ENCODE measurements around the gene NPDC1.

NPDC1 gene

DNA sequence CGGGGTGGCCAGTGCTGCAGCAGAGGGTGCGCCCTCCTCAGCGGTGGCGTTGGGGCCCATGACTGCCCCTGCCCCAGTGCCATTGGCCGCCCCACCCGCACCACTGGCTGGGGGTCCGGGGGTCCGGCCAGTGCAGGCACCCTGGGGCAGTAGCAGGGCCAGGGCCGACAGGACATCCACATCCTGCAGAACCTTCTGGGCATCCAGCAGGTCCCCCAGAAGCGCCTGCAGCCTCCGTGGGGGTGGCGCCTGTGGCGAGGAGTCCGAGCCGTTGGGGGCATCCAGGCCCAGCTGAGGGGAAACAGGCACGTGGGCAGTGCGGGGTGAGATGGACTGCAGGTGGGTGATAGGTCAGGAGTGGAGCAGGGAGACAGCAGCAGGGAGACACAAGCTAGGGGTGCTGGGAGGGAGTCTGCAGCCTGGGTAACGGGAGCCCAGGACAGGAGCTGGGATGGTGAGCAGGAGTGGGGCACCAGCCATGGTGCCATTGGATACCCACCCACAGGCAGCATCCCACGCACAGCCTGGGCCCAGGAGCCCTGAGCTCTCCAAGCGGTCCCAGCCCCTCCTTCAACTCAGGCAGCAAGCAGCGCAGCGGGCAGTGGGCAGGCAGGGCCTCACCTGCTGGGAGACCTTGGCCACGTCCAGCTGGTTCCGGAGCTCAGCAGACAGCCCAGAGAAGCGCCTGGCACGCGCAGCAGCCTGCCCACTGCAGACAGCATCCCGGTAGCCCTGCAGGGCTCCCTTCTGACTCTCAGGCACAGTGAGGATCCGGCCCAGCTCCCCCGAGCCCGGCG, 25.0 kb downstream of the NPDC1 start:
- Histone ChIP-seq H3K4me3 (no peak overlapping the region), H3K27ac (no peak overlapping the region)
- TF ChIP-seq, protein P1, sequence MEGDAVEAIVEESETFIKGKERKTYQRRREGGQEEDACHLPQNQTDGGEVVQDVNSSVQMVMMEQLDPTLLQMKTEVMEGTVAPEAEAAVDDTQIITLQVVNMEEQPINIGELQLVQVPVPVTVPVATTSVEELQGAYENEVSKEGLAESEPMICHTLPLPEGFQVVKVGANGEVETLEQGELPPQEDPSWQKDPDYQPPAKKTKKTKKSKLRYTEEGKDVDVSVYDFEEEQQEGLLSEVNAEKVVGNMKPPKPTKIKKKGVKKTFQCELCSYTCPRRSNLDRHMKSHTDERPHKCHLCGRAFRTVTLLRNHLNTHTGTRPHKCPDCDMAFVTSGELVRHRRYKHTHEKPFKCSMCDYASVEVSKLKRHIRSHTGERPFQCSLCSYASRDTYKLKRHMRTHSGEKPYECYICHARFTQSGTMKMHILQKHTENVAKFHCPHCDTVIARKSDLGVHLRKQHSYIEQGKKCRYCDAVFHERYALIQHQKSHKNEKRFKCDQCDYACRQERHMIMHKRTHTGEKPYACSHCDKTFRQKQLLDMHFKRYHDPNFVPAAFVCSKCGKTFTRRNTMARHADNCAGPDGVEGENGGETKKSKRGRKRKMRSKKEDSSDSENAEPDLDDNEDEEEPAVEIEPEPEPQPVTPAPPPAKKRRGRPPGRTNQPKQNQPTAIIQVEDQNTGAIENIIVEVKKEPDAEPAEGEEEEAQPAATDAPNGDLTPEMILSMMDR (IDR thresholded peaks at IDR 0.05): no peak
- no peak for DNase-seq (ENCODE audit: low spot score)

DNA sequence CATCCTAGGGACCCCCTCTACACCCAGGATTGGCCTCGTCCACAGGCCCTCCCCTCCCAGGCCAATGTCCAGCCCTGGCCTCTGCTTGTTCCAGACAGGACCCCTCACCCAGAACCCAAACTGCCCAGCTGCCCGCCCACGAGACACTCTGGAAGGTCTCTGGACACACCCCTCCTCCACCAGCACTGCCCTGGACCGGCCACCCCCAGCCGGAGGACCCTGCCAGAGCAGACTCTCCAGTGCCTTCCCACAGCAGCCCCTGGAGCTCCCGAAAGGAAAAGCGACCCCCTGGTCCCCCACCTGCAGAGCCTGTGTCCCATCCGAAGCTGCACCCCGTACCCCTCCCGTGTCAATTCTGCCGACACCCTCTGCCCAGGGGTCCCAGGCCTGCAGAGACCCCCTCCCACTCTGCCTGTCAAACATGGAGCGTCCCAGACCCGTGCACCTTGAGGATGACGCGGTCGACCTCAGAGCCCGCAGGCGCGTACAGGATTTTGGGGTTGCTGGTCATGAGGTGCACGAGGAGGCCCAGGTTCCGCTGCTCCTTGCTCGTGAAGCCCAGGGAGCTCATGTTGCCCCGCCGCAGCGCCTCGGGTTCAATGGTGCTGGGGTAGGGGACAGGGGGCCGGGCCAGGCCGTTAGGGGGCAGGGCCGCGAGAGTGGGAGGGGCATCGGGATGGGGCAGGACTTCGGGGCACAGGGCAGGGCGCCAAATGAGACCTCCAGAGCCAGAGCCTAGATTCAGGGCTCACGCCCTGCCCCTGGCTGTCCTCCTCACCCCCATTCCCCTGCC, 25.9 kb downstream of the NPDC1 start:
- Histone ChIP-seq H3K27ac (no peak overlapping the region), H3K4me3 (no peak overlapping the region)
- no peak for DNase-seq (ENCODE audit: low spot score)
- TF ChIP-seq, protein P1 (IDR thresholded peaks at IDR 0.05): no peak

DNA sequence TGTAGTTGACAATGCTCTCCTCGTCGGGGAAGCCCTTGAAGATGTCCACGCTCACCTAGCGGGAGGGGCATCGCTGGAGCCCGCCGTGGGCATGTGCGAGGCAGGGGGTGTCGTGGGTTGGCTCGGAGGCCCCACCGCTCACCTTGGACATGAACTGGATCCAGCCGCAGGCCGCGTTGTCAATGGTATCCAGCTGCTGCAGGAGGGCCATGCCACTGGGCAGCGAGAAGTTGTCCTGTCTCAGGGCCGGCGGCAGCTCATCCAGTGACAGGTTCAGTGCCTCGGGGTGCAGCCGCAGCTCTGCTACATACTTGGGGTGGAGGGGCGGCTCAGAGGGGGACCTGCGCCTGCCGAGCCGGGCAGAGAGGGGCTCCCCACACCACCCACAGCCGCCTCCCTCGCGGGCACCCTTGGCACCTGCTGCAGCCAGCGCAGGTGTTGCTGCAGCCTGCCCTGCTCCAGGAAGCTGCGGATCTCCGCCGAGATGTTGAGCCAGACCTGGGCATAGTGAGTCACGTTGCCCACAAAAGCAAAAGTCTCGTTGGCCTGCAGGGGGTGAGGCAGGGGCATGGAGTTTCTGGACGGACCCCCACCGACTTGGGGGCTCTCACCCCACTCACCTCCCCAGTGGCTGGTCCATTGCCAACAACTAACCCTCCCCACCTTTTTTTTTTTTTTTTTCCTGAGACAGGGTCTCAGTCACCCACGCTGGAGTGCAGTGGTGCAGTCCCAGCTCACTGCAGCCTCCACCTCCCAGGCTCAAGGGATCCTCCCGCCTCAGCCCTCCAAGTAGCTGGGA, 27.0 kb downstream of the NPDC1 start:
- DNase-seq (ENCODE audit: low spot score): no peak
- H3K4me3 ChIP-seq: no peak overlapping the region
- no peak overlapping the region for H3K27ac ChIP-seq
- TF ChIP-seq, protein P1 (IDR thresholded peaks at IDR 0.05): no peak

- Histone ChIP-seq H3K27ac (no peak overlapping the region), H3K4me3 (no peak overlapping the region)
- DNase-seq (ENCODE audit: low spot score): no peak
- TF ChIP-seq, protein P1 (IDR thresholded peaks at IDR 0.05): no peak
These were observed 28.0 kb downstream of the NPDC1 start for GRCh38 chr9:137017791-137018497.

DNA sequence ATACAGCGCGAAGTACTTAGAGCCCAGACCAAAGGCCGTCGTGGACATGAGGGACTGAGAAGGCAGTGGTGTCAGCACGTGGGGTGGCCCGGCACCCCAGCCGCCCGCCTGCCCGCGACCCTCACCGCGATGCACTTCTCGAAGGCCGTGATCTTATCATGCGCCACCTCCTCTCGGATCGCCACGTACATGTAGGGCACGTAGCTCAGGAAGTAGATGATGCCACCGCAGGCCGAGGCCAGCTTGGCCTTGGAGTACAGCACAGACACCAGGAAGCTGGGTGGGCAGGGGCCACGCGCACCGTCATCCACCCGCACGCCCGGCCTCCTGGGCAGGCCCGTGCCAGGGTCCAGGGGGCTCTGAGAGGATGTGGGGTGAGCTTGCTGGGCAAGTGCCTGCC, 28.9 kb downstream of the NPDC1 start:
- Histone ChIP-seq H3K27ac (no peak overlapping the region), H3K4me3 (no peak overlapping the region)
- TF ChIP-seq, protein P1 (IDR thresholded peaks at IDR 0.05): no peak
- no peak for DNase-seq (ENCODE audit: low spot score)

DNA sequence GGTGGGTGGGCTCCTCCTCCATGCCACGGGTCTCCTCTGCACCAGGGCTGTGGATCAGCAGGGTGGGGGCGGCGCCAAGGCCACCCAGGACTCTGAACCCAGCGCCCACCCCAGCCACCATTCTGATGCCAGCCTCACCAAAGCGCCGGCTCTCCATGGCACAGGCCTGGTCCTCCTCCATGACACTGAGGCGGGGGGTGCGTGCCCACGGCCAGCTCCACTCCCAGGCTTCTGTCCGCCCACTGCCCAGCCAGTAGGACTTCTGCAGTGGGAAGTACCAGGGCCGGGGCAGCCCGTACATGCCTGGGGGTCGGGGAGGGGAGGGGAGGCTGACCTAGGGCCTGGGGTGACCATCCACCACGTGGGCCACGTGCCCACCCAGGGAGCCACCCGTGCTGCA, 29.5 kb downstream of the NPDC1 start:
- DNase-seq (ENCODE audit: low spot score): no peak
- TF ChIP-seq, protein P1 (IDR thresholded peaks at IDR 0.05): no peak
- Histone ChIP-seq H3K4me3 (no peak overlapping the region), H3K27ac (no peak overlapping the region)
